Thyroid gland (tissue), 4 donors: ENCODE results near the gene KLHL1. TPM values are rescaled to one million over a fixed set of nuclear protein-coding genes. Genes with fewer than 3 reads are reported as not detected.

ENCODE experiments used
- DNase-seq, 2 donors: peaks; one replicate each; pipeline ENCODE4 v3.0.0-alpha.2; 2019
- H3K27ac ChIP-seq, 3 donors: fragments of 200-600 bp; sonication (generic); 1 replicate in 2 of 3; 2 replicates in 1 of 3; pipeline ENCODE4 v1.5.1; 2016 to 2019; ENCODE audit warnings: mild to moderate bottlenecking in 1 of 3, moderate library complexity in 1 of 3
- H3K27me3 ChIP-seq: fragments of 200-600 bp; sonication (generic); one replicate; pipeline ENCODE4 v1.5.1; 2019
- H3K36me3 ChIP-seq, 2 donors: fragments of 200-600 bp; sonication (generic); one replicate each; pipeline ENCODE4 v1.5.1; 2016 to 2019
- H3K4me1 ChIP-seq, 2 donors: fragments of 200-600 bp; sonication (generic); one replicate each; pipeline ENCODE4 v1.5.1; 2017 to 2019
- H3K4me3 ChIP-seq, 3 donors: fragments of 200-600 bp; sonication (generic); replicated peaks in 1 of 3; 1 replicate in 2 of 3; 2 replicates in 1 of 3; pipeline ENCODE4 v1.5.1; 2016; ENCODE audit warnings: mild to moderate bottlenecking in 1 of 3
- H3K9me3 ChIP-seq: fragments of 200-600 bp; sonication (generic); one replicate; pipeline ENCODE4 v1.5.1; 2017
- POLR2A ChIP-seq, 2 donors: fragments of 450-650 bp; IDR thresholded peaks; one replicate each; pipeline ENCODE4 v1.6.1; 2017; ENCODE audit warnings: antibody characterized with exemption in 2 of 2, mild to moderate bottlenecking in 2 of 2, moderate library complexity in 1 of 2
- WGBS, 2 donors: methylation state at CpG; one replicate each; pipeline ENCODE4 v1.1.5; 2017; 5-methylcytosine and 5-hydroxymethylcytosine counted together
- intact Hi-C: fragments of 100-400 bp; cut with DNase I; formaldehyde crosslinking; loops from one replicate; pipeline ENCODE4 v1.15.1; 2023
- total RNA-seq, 4 donors: library from RNA; depleted of rRNA; stranded (reverse); fragments of >200 nt; gene quantifications; one replicate each; pipeline ENCODE4 v1.2.3, GENCODE V29; 2016
- TF ChIP-seq, protein P1 (sequence below), 6 experiments: fragments of 200-600 bp in 3 of 6; fragments of 450-650 bp in 3 of 6; sonication (generic) in 3 of 6; IDR thresholded peaks; one replicate each; pipeline ENCODE4 v1.5.1; 2016 to 2019; ENCODE audit warnings: antibody characterized with exemption in 6 of 6, mild to moderate bottlenecking in 2 of 6, inconsistent platforms in 1 of 6, moderate library complexity in 1 of 6

KLHL1 gene
- total RNA-seq, 4 donors from 2014 or later, result not detected

DNA sequence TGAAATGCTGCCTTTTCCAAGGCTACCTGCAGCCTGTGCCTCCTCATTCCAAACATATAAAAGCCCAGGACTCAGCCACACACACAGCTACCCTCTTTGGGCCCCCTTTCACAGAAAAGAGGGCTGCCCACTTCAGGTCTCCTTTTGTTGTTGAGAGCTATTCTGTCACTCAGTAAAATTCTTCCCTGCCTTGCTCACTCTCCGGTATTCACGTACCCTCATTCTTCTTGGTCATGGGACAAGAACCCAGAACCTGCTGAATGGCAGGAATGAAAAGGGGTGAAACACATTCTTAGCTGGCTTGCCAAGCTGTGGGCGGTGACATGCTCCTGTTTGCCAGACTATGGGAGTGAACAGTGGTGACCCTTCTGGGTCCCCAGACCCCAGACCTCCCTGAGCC is 338.6 kb downstream of the KLHL1 start:
- Histone ChIP-seq H3K4me3 (no peak overlapping the region), H3K9me3 (no peaks in the 10 kb centered on the region), H3K36me3 (no peaks in the 10 kb centered on the region), H3K27me3 (no peaks in the 10 kb centered on the region), H3K4me1 (no peaks in the 10 kb centered on the region), H3K27ac (no peak overlapping the region)
- intact Hi-C loops, result no loop called here
- DNase-seq, result no peak
- TF ChIP-seq, protein P1, sequence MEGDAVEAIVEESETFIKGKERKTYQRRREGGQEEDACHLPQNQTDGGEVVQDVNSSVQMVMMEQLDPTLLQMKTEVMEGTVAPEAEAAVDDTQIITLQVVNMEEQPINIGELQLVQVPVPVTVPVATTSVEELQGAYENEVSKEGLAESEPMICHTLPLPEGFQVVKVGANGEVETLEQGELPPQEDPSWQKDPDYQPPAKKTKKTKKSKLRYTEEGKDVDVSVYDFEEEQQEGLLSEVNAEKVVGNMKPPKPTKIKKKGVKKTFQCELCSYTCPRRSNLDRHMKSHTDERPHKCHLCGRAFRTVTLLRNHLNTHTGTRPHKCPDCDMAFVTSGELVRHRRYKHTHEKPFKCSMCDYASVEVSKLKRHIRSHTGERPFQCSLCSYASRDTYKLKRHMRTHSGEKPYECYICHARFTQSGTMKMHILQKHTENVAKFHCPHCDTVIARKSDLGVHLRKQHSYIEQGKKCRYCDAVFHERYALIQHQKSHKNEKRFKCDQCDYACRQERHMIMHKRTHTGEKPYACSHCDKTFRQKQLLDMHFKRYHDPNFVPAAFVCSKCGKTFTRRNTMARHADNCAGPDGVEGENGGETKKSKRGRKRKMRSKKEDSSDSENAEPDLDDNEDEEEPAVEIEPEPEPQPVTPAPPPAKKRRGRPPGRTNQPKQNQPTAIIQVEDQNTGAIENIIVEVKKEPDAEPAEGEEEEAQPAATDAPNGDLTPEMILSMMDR (IDR thresholded peaks at IDR 0.05), result no peak
- TF ChIP-seq POLR2A (IDR thresholded peaks at IDR 0.05), result no peak
- 94 to 98% methylated on average over 3 of the region's 3 CpGs for WGBS, 2 donors

DNA sequence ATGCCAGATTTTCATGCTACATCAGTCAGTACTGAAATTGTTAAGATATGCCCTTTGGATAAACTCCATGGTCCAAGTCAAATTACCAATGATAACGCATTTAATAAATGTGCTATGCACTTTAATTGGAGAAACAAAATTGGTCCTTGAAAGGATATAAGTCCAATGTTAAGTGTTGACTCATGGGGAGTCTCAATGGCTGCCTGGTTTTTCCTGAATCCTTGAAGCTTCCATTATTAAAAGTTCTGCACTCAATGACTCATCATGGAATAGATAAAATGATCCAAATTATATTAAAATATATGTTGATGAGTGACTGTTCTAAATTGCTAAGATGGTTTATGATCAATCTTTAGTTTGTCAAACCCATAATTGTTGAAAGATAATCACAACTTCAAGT is 346.7 kb downstream of the KLHL1 start:
- Histone ChIP-seq H3K36me3 (no peaks in the 10 kb centered on the region), H3K27ac (no peak overlapping the region), H3K27me3 (no peaks in the 10 kb centered on the region), H3K4me1 (no peaks in the 10 kb centered on the region), H3K9me3 (no peaks in the 10 kb centered on the region), H3K4me3 (no peak overlapping the region)
- TF ChIP-seq, protein P1 (IDR thresholded peaks at IDR 0.05), result no peak
- TF ChIP-seq POLR2A (IDR thresholded peaks at IDR 0.05), result no peak
- intact Hi-C loops, result no loop called here
- DNase-seq, result no peak
- 84 to 95% methylated on average over 1 of the region's 1 CpG for WGBS, 2 donors

DNA sequence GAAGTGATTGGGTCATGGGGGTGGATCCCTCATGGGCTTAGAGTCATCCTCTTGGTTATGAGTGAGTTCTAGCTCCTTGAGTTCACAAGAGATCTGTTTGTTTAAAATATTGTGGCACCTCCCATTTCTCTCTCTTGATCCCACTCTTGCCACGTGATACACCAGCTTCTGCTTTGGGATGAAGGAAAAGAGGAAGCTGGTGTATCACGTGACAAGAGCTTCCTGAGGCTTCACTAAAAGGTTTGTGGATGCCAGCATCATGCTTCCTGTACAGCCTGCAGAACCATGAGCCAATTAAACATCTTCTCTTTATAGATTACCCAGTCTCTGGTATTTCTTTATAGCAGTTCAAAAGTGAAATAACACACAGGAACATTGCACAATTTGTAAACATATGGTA is 353.2 kb downstream of the KLHL1 start:
- Histone ChIP-seq H3K27me3 (no peaks in the 10 kb centered on the region), H3K9me3 (no peaks in the 10 kb centered on the region), H3K4me1 (no peaks in the 10 kb centered on the region), H3K36me3 (no peaks in the 10 kb centered on the region), H3K27ac (no peak overlapping the region), H3K4me3 (no peak overlapping the region)
- intact Hi-C loops, result no loop called here
- no peak for TF ChIP-seq POLR2A (IDR thresholded peaks at IDR 0.05)
- TF ChIP-seq, protein P1 (IDR thresholded peaks at IDR 0.05), result no peak
- 49 to 64% methylated on average over 2 of the region's 2 CpGs for WGBS, 2 donors
- DNase-seq, result no peak

DNA sequence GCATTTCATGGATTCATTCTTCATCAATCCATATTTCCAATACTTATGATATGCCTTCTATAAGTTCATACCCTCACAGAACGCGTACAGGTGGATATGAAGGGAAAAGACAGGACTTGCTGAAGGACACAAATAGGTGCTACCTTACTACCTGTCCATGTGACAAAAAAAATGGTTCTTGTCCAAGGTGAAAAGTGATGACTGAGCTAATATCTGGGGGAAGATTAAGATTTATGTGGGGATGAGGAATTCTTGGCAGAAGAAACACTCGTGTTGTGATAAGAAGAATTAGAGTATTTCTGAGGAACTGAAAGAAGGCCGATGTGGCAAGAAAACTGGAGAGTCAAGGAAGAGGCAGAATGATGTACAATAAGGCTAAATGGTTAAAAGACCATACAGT is 357.0 kb downstream of the KLHL1 start:
- no peak overlapping the region for H3K27ac ChIP-seq
- H3K4me3 ChIP-seq, result no peak overlapping the region
- no peaks in the 10 kb centered on the region for H3K4me1 ChIP-seq
- 87 to 91% methylated on average over 4 of the region's 4 CpGs for WGBS, 2 donors
- TF ChIP-seq POLR2A (IDR thresholded peaks at IDR 0.05), result no peak
- no peaks in the 10 kb centered on the region for H3K36me3 ChIP-seq
- H3K9me3 ChIP-seq, result no peaks in the 10 kb centered on the region
- intact Hi-C loops, result no loop called here
- DNase-seq, result no peak
- H3K27me3 ChIP-seq, result no peaks in the 10 kb centered on the region

DNA sequence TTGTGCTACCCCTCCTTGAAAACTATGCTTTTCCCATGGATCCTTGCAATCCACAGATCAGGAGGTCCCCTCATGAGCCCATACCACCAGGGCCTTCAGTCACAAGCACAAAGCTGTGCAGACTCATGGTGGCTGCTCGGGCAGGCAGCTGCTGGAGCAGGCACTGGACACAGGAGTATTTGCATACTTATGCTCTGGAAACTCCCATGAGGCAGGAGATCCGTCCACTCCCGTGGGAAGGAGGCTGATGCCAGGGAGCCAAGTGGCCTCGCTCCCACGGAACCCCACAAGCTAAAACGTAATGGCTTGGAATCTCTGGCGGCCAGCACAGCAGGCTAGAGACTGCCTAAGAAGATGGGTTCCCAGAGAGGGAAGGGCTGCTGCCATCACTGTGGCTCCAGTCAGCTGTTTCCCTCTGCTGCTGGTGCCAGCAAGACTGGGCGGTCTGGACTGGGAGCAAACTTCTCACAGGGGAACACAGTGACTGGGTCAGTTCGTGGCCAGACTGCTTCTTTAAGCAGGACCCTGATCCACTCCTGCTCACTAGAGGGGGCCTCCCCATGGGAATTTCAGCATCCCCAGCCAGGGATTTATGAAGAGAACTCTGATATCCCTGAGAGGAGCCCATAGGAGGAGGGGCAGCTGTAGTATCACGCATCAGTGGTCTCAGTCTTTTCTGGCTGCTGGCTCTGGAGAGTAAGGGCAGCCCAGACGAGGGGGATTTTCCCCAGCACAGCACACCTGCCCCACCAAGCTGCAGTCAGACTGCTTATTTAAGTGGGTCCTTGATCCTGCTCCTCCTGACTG is 370.9 kb downstream of the KLHL1 start:
- intact Hi-C loops, result no loop called here

More for the DNA sequence above, 370.9 kb downstream of the KLHL1 start:
- no peaks in the 10 kb centered on the region for H3K36me3 ChIP-seq
- no peak for DNase-seq
- H3K27ac ChIP-seq, result no peak overlapping the region
- no peak for TF ChIP-seq POLR2A (IDR thresholded peaks at IDR 0.05)
- TF ChIP-seq, protein P1 (IDR thresholded peaks at IDR 0.05), result no peak
- H3K4me3 ChIP-seq, result no peak overlapping the region
- H3K27me3 ChIP-seq, result no peaks in the 10 kb centered on the region
- H3K9me3 ChIP-seq, result no peaks in the 10 kb centered on the region
- 68 to 72% methylated on average over 8 to 11 of the region's 11 CpGs for WGBS, 2 donors
- H3K4me1 ChIP-seq, result no peaks in the 10 kb centered on the region
